Measurements from ENCODE around the gene CCSER1. TPM values are rescaled to one million over a fixed set of nuclear protein-coding genes. Genes with fewer than 3 reads are reported as not detected.

CCSER1 gene
- polyA plus RNA-seq, 1 donor from 2014 or later, result 20.8 TPM

DNA sequence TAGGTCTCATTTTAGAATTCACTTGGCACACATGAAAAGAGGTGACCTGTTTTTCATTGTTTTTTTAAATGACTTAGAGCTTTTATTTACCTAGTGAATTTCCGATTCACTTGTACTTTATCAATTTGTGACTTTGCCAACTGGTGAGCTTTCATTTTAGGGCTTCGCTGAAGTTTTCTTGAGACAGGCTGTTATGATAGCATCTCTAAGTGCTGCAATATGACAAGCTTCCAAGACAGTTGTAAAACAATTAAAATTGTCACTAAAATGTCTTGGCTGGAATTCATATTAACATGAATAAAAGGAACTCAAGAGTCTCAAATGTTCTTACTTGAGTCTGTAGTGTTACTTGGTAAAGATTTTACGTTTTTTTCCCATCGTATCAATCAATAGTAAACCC lies 1344.9 kb downstream of the CCSER1 start:
- H3K27ac ChIP-seq (ENCODE audit: low read length), result no peak overlapping the region
- no peak overlapping the region for H2AFZ ChIP-seq (ENCODE audit: low read depth, low read length)
- H3K9me2 ChIP-seq (ENCODE audit: insufficient read depth, low read length), result no peaks in the 10 kb centered on the region
- no peak overlapping the region for H3K9ac ChIP-seq (ENCODE audit: low read length)
- no peaks in the 10 kb centered on the region for H3K9me3 ChIP-seq (ENCODE audit: low read length)
- H3K79me2 ChIP-seq (replicated peaks; ENCODE audit: insufficient read depth, low read length), result no peaks in the 10 kb centered on the region
- no peak overlapping the region for H3K4me3 ChIP-seq (ENCODE audit: low read length)
- H3K27me3 ChIP-seq (ENCODE audit: insufficient read depth, low read depth, low read length), result no peaks in the 10 kb centered on the region
- H3K36me3 ChIP-seq (ENCODE audit: insufficient read depth, low read length), result no peaks in the 10 kb centered on the region
- no peak for TF ChIP-seq EP300 (conservative IDR thresholded peaks at IDR 0.05; ENCODE audit: poor library complexity, severe bottlenecking)
- TF ChIP-seq SMC3 (conservative IDR thresholded peaks at IDR 0.05; ENCODE audit: poor library complexity), result no peak
- no peak for TF ChIP-seq POLR2AphosphoS5 (IDR thresholded peaks at IDR 0.05)
- no peak for TF ChIP-seq CTCF (IDR thresholded peaks at IDR 0.05; ENCODE audit: poor library complexity, severe bottlenecking)
- TF ChIP-seq MXI1 (conservative IDR thresholded peaks at IDR 0.05; ENCODE audit: poor library complexity, severe bottlenecking), result no peak
- no peak for TF ChIP-seq REST (IDR thresholded peaks at IDR 0.05; ENCODE audit: borderline replicate concordance)
- TF ChIP-seq RAD21 (conservative IDR thresholded peaks at IDR 0.05), result no peak
- no peak for TF ChIP-seq EZH2 (IDR thresholded peaks at IDR 0.05; ENCODE audit: borderline replicate concordance, insufficient read depth, low read length, poor library complexity, severe bottlenecking)
- TF ChIP-seq TAF1 (IDR thresholded peaks at IDR 0.05; ENCODE audit: low read depth), result no peak
- H3K4me2 ChIP-seq (ENCODE audit: low read length), result no peak overlapping the region
- H4K20me1 ChIP-seq (ENCODE audit: insufficient read depth), result no peaks in the 10 kb centered on the region
- H3F3A ChIP-seq (ENCODE audit: insufficient read depth, low read length, poor library complexity, severe bottlenecking), result no peaks in the 10 kb centered on the region

- Histone ChIP-seq H3K36me3 (ENCODE audit: insufficient read depth, low read length) (no peaks in the 10 kb centered on the region), H3K79me2 (replicated peaks; ENCODE audit: insufficient read depth, low read length) (no peaks in the 10 kb centered on the region), H3K4me2 (ENCODE audit: low read length) (peak overlapping the region; percentile 26), H3K9me3 (ENCODE audit: low read length) (no peaks in the 10 kb centered on the region), H2AFZ (ENCODE audit: low read depth, low read length) (no peak overlapping the region), H3K9me2 (ENCODE audit: insufficient read depth, low read length) (no peaks in the 10 kb centered on the region), H4K20me1 (ENCODE audit: insufficient read depth) (no peaks in the 10 kb centered on the region), H3F3A (ENCODE audit: insufficient read depth, low read length, poor library complexity, severe bottlenecking) (peaks cover 5% of the 10 kb centered on the region), H3K9ac (ENCODE audit: low read length) (no peak overlapping the region), H3K4me3 (ENCODE audit: low read length) (no peak overlapping the region), H3K27me3 (ENCODE audit: insufficient read depth, low read depth, low read length) (no peaks in the 10 kb centered on the region), H3K27ac (ENCODE audit: low read length) (peak overlapping the region; percentile 42)
- TF ChIP-seq EP300 (conservative IDR thresholded peaks at IDR 0.05; ENCODE audit: poor library complexity, severe bottlenecking), result peak; percentile 89
- TF ChIP-seq CTCF (IDR thresholded peaks at IDR 0.05; ENCODE audit: poor library complexity, severe bottlenecking), result no peak
- no peak for TF ChIP-seq SMC3 (conservative IDR thresholded peaks at IDR 0.05; ENCODE audit: poor library complexity)
- peak; percentile 92 for TF ChIP-seq POLR2AphosphoS5 (IDR thresholded peaks at IDR 0.05)
- no peak for TF ChIP-seq MXI1 (conservative IDR thresholded peaks at IDR 0.05; ENCODE audit: poor library complexity, severe bottlenecking)
- TF ChIP-seq RAD21 (conservative IDR thresholded peaks at IDR 0.05), result no peak
- TF ChIP-seq TAF1 (IDR thresholded peaks at IDR 0.05; ENCODE audit: low read depth), result no peak
Measured at GRCh38 chr4:91485415-91485814, 1358.2 kb downstream of the CCSER1 start.

All from neural cell (in vitro differentiated cells).